SH-SY5Y (cell line): ENCODE results near the gene CLIC5.

Experiments used
- GATA2 ChIP-seq: IDR thresholded peaks from 2 replicates; pipeline ENCODE4 v1.6.1; 2011; ENCODE audit warnings: mild to moderate bottlenecking, low read depth, low read length
- GATA3 ChIP-seq: IDR thresholded peaks from 2 replicates; pipeline ENCODE4 v1.6.1; 2011; ENCODE audit warnings: low read depth, mild to moderate bottlenecking, low read length, moderate library complexity

The CLIC5 gene

DNA sequence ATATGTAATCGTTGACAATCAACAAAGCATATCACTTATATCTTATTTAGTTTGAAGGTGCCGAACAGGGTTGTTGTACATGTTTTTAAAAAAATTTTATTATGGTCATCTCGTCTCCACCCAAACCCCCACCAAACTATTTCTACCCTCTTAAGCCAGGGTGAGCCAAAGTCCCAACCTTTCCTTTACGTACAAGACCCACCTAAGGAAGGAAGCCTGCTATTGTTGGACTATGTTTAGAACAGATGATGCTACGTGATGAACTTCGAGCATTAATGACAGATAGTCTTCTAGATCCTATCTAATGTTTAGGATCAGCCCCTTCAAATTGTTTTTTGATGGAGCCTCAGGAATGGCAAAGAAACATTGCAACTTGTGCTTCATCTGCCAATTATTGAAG, 44.4 kb downstream of the CLIC5 start:
- TF ChIP-seq GATA2 (no peak), GATA3 (no peak)

GRCh38 chr6:45970326-45970725, 45.3 kb downstream of the CLIC5 start:
- TF ChIP-seq GATA2 (no peak), GATA3 (no peak)

DNA sequence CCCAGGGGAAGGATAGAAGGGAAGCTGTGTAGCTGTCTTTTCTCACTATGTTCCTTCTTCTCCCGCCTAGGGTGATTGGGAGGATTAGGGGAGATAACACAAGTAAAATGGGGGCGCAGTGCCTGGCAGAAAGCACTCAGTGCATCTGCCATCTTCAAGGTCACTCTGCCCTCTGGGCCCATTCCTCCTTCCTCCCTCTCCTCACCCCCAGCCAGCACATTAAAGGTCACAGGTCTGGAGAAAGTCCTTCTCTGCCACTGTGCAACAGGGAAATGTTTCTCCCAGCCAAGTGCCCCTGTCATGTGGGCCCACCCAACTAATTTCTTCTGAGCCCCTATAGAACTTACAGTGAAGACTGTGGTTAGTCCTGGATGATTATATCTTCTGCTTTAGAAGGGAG, 45.8 kb downstream of the CLIC5 start:
- TF ChIP-seq GATA2 (no peak), GATA3 (no peak)

GRCh38 chr6:45969026-45969425, 46.6 kb downstream of the CLIC5 start:
- TF ChIP-seq GATA3 (no peak), GATA2 (no peak)

DNA sequence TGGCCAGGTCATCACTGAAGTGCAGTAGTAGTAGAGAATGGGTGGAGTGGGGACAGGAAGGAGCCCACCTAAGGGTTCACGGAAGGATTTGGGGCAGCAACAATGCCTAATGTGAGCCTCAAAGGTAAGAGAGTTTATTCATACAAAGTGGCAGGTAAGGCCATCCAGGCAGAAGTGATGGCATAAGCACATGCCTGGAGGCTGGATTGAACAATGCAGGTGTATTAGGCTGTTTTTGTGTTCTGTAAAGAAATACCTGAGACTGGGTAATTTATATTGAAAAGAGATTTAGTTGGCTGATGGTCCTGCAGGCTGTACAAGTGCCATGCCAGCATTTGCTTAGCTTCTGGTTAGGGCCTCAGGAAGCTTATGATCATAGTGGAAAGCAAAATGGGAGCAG, 48.3 kb downstream of the CLIC5 start:
- no peak for TF ChIP-seq GATA3
- TF ChIP-seq GATA2 = no peak

DNA sequence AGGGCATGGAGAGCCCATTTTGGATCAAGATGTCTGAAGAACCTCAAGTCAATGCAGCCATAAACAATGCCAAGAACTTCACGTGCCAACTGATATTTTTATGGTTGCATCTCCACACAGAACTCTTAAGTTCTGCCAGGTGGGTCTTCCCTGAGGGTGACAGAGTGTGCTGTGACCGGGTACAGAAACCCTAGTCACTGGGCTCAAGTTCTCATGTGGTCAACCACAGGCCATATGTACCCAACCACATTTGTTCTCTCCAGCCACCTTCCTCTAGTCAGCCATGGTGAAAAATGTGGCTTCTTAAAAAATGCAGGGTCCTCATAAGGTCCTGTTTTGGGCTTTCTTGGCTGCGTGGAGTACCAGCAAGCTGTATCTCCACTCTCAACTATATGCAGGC, 48.9 kb downstream of the CLIC5 start:
- TF ChIP-seq GATA2 (no peak), GATA3 (no peak)

DNA sequence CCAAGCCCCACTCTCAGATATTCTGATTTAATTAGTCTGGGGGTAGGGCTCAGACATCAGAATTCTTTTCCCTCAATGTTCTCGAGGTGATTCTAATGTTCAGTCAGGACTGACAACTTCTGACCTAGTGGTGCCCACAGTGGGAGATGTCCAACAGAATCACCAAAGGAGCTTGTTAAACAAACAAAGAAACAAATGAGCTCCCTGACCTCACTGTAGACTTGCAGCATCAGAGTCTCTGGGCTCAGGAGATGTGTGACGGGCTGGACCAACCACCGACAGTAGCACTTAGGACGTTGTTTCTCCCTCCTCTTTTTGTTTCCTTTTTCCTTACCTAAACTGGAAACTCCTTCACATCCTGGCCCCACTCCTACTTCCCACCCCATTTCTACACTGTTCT, 49.3 kb downstream of the CLIC5 start:
- TF ChIP-seq GATA3 (no peak), GATA2 (no peak)

GRCh38 chr6:45965792-45966191, 49.9 kb downstream of the CLIC5 start:
- TF ChIP-seq GATA3 = no peak
- no peak for TF ChIP-seq GATA2

- no peak for TF ChIP-seq GATA3
- no peak for TF ChIP-seq GATA2
Measured at GRCh38 chr6:45965007-45965406, 50.7 kb downstream of the CLIC5 start.

GRCh38 chr6:45964300-45964699, 51.4 kb downstream of the CLIC5 start:
- no peak for TF ChIP-seq GATA3
- TF ChIP-seq GATA2 = no peak

DNA sequence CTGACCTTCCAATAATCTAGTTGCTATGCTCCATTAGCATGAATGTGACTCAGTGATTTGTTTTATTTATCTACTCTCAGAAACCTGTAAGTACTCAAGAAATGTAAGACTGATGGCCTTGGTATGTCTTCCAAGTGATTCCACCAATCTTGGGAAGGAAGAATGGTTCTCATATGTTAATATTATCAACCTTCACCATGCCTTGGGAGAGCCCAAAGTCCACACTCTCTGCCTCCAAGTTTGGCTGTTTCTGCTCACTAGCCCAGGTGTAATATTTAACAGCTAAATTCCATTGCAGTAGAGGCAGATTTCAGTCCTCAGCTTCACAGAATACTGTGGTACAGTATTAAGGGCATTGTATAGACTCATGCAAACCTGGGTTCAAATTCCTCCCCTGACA, 51.8 kb downstream of the CLIC5 start:
- TF ChIP-seq GATA3 = no peak
- TF ChIP-seq GATA2 = no peak

- TF ChIP-seq GATA2 (no peak), GATA3 (no peak)
Measured at GRCh38 chr6:45961125-45961524, 54.5 kb downstream of the CLIC5 start.

- TF ChIP-seq GATA2 = no peak
- TF ChIP-seq GATA3 = no peak
Measured at GRCh38 chr6:45959534-45960145, 56.0 kb downstream of the CLIC5 start.

DNA sequence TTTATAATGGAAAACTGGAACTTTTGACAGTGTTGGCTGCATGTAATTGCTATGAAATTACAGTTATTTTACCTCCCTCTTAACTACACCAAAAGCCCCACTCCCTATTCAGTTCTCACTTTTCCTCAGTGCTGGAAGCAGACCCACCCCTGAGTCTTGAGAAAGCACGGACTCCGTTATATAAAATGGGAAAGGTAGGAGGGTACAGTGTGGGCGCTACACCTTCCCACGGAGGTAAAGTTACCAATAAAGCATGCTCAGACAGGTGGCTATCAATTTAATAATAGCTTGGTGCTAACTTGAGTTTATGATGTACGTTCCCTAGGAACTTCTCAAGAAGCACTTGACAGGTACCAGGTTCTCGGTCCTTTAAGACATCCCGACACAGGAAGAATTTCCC, 59.0 kb downstream of the CLIC5 start:
- TF ChIP-seq GATA2 (no peak), GATA3 (no peak)

DNA sequence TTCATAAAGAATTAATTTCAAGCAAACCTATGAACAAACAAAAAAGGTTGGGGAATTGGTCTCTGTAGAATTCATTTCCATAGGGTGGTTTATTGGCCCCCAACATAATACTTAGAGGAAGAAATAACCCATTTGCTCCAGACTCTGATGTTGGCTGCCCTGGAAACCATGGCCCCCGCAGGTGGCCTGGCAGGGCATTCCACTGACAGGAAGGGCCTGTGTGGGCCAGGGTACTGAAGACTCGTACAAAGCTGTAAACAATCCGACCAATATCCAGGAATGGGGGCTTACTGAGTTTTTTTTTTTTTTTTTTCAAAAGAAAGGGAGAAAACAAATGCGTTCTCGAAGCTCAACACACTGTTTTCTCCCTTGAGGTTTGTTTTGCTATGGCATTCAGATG, 59.5 kb downstream of the CLIC5 start:
- no peak for TF ChIP-seq GATA3
- TF ChIP-seq GATA2 = no peak

GRCh38 chr6:45955597-45955996, 60.1 kb downstream of the CLIC5 start:
- TF ChIP-seq GATA2 = no peak
- no peak for TF ChIP-seq GATA3

DNA sequence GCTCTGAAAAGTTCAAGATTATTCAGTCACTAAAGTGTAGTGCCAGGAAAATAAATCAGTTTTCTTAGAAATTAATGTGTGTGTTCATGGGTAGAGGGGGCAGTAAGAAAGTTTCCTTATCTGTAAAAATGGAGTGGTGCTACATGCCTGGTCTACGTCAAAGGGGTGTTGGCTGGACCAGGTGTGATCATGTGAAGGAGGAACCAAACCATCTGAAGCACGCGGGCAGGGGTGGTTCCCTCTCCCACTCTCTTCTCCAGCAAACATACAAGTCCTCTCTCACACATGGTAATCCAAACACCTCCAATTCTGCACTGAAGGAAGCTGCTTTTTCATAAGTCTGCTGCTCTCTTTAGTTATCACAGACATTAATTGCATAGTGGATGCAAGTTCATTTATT, 63.1 kb downstream of the CLIC5 start:
- TF ChIP-seq GATA3 (no peak), GATA2 (no peak)
